IPS DF 19.7 (cell line): ENCODE results near the gene AMFR.
"Not testable (repeated sequence)": the region's sequence is repeated elsewhere in the genome, so short reads cannot be mapped to it uniquely, and the experiment has no call there.

Source experiments
- DNase-seq: peaks from one replicate; pipeline ENCODE4 v3.0.0-alpha.2; 2013; ENCODE audit warnings: low read depth, low spot score

AMFR gene

GRCh38 chr16:56388209-56388608, 37.1 kb downstream of the AMFR start:
- DNase-seq, result no peak

GRCh38 chr16:56387396-56387795, 37.9 kb downstream of the AMFR start:
- no peak for DNase-seq

- DNase-seq, result no peak
Measured at GRCh38 chr16:56384074-56384721, 41.1 kb downstream of the AMFR start.

- DNase-seq, result no peak
Measured at GRCh38 chr16:56382901-56383355, 42.4 kb downstream of the AMFR start.

GRCh38 chr16:56382459-56382858, 42.9 kb downstream of the AMFR start:
- no peak for DNase-seq

GRCh38 chr16:56380778-56381485, 44.4 kb downstream of the AMFR start:
- DNase-seq, result not testable (repeated sequence)

- not testable (repeated sequence) for DNase-seq
Measured at GRCh38 chr16:56379044-56379443, 46.3 kb downstream of the AMFR start.

GRCh38 chr16:56375792-56376191, 49.6 kb downstream of the AMFR start:
- DNase-seq, result not testable (repeated sequence)

GRCh38 chr16:56373003-56373402, 52.3 kb downstream of the AMFR start:
- no peak for DNase-seq

GRCh38 chr16:56372013-56372634, 53.2 kb downstream of the AMFR start:
- no peak for DNase-seq

GRCh38 chr16:56371660-56371937, 53.7 kb downstream of the AMFR start:
- DNase-seq, result no peak

GRCh38 chr16:56370875-56371659, 54.3 kb downstream of the AMFR start:
- DNase-seq, result no peak

- DNase-seq, result no peak
Measured at GRCh38 chr16:56370185-56370874, 55.0 kb downstream of the AMFR start.

GRCh38 chr16:56369202-56369601, 56.1 kb downstream of the AMFR start:
- DNase-seq, result no peak

- no peak for DNase-seq
Measured at GRCh38 chr16:56368545-56368944, 56.8 kb downstream of the AMFR start.

- DNase-seq, result no peak
Measured at GRCh38 chr16:56367764-56368163, 57.6 kb downstream of the AMFR start.

- no peak for DNase-seq
Measured at GRCh38 chr16:56366945-56367344, 58.4 kb downstream of the AMFR start.

- DNase-seq, result no peak
Measured at GRCh38 chr16:56365552-56365951, 59.8 kb downstream of the AMFR start.

- no peak for DNase-seq
Measured at GRCh38 chr16:56364865-56365264, 60.5 kb downstream of the AMFR start.

GRCh38 chr16:56363781-56364565, 61.4 kb downstream of the AMFR start:
- DNase-seq, result no peak

- DNase-seq, result no peak
Measured at GRCh38 chr16:56363181-56363716, 62.1 kb downstream of the AMFR start.
